Left ventricle myocardium inferior (tissue), 1 donor: ENCODE measurements around the gene NR2E1. TPM values are rescaled to one million over a fixed set of nuclear protein-coding genes. Genes with fewer than 3 reads are reported as not detected.

Source experiments
- DNase-seq: peaks from one replicate; pipeline ENCODE4 v3.0.0-alpha.2; 2020
- H3K27ac ChIP-seq: fragments of 200-600 bp; replicated peaks from 2 replicates; pipeline ENCODE4 v1.8.0; 2021
- H3K27me3 ChIP-seq: fragments of 200-600 bp; 2 replicates; pipeline ENCODE4 v1.8.0; 2021; ENCODE audit warnings: low read depth
- H3K36me3 ChIP-seq: fragments of 200-600 bp; 2 replicates; pipeline ENCODE4 v1.8.0; 2021
- H3K4me1 ChIP-seq: fragments of 200-600 bp; 2 replicates; pipeline ENCODE4 v1.8.0; 2021
- H3K4me3 ChIP-seq: fragments of 200-600 bp; 2 replicates; pipeline ENCODE4 v1.8.0; 2021; ENCODE audit warnings: mild to moderate bottlenecking, moderate library complexity
- H3K9me3 ChIP-seq: fragments of 200-600 bp; replicated peaks from 2 replicates; pipeline ENCODE4 v1.8.0; 2021
- intact Hi-C: fragments of 100-400 bp; cut with micrococcal nuclease; formaldehyde crosslinking; loops from one replicate; pipeline ENCODE4 v1.11.0; 2022
- total RNA-seq: library from RNA; stranded (reverse); fragmentation: NEBNext Ultra II Directional; extraction: Animal tissue kit (Norgen Biotek cat#: 25700); gene quantifications from one replicate; pipeline ENCODE4 v1.2.1, GENCODE V29; 2021
- TF ChIP-seq, protein P1 (sequence below): fragments of 200-600 bp; IDR thresholded peaks from 2 replicates; pipeline ENCODE4 v1.8.0; 2021; ENCODE audit warnings: antibody characterized with exemption, mild to moderate bottlenecking, borderline replicate concordance
- donor health status: DM: no; HTN: yes; CAD: no; lungs with severe emphysema.

The NR2E1 gene
- total RNA-seq, 1 donor from 2014 or later = not detected

DNA sequence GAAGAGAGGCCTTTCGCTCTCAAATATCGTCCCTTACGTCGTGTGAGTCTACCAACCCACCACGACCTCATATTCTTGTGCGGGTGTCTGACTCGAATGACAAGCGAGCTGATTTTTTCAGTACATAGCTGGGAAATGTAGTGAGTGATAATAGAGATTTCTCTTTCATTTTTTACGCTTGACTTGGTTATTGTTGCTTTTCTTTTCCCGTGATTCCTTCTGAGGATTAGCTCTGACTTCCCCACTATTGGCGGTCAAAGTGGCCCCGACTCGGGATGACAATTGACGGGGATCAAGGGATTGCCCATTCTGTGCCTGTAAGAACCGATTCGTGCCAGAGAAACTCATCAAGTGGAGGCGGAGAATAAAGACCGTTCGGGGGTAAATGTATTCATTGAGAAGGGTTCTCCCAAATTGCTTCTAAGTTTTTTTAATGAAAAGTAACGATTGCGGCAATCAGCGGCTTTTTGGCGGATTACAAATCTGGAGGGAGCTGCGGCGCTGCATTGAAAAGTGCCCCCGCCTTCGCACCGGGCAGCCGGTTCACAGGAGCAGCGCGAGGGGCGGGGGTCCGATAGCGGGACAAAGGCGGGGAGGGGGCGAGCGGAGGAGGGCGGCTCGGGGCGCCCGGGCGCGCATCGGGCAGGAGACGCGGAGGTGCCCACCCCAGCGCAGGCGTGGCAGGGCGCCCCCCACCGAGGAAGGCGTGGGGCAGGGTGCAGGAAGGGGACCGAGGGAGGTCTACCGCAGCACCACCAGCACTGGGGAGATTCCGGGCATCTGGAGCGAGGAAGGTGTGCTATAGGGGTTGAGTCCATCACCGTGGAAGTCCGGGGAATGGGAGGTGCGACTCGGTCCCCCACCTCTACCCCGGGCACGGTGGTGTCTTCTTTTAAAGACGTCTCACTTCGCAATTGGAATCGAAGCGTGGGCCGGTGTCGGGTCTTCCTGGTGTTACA lies 46.7 kb upstream of the NR2E1 start:
- no peak for DNase-seq
- no peaks in the 10 kb centered on the region for H3K36me3 ChIP-seq
- H3K27ac ChIP-seq = no peak overlapping the region
- TF ChIP-seq, protein P1, sequence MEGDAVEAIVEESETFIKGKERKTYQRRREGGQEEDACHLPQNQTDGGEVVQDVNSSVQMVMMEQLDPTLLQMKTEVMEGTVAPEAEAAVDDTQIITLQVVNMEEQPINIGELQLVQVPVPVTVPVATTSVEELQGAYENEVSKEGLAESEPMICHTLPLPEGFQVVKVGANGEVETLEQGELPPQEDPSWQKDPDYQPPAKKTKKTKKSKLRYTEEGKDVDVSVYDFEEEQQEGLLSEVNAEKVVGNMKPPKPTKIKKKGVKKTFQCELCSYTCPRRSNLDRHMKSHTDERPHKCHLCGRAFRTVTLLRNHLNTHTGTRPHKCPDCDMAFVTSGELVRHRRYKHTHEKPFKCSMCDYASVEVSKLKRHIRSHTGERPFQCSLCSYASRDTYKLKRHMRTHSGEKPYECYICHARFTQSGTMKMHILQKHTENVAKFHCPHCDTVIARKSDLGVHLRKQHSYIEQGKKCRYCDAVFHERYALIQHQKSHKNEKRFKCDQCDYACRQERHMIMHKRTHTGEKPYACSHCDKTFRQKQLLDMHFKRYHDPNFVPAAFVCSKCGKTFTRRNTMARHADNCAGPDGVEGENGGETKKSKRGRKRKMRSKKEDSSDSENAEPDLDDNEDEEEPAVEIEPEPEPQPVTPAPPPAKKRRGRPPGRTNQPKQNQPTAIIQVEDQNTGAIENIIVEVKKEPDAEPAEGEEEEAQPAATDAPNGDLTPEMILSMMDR = no peak
- H3K9me3 ChIP-seq = no peaks in the 10 kb centered on the region
- peaks cover 100% of the 10 kb centered on the region for H3K27me3 ChIP-seq
- intact Hi-C loops = loop anchor here (10.0 kb wide), 2 partner anchors 376 to 406 kb away; no protein-coding TSS in a partner anchor
- peak overlapping the region; percentile 76 for H3K4me3 ChIP-seq
- H3K4me1 ChIP-seq = peaks cover 49% of the 10 kb centered on the region

DNA sequence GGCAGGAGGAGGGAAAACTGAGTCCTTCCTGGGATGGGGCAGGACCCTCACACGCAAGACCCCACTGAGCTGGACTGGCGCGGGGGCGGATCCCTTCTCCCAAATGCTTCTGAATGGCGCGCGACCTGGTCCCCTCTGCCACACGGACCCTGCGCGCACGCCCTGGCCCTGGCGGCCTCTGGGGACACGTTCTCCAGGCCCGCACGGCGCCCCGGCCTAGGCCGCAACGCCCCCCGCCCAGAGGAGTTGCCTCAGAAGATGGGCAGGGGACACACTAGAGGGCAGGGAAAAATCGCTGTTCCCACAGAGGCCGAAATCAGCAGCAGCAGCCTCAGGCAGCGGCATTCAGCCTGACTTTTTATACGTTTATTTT lies 46.1 kb upstream of the NR2E1 start:
- Histone ChIP-seq H3K4me3 (peak overlapping the region; percentile 76), H3K27me3 (peaks cover 100% of the 10 kb centered on the region), H3K36me3 (no peaks in the 10 kb centered on the region), H3K27ac (no peak overlapping the region), H3K9me3 (no peaks in the 10 kb centered on the region), H3K4me1 (peaks cover 42% of the 10 kb centered on the region)
- intact Hi-C loops = loop anchor here (10.0 kb wide), 2 partner anchors 375 to 405 kb away; no protein-coding TSS in a partner anchor
- TF ChIP-seq, protein P1 = no peak
- DNase-seq = no peak

DNA sequence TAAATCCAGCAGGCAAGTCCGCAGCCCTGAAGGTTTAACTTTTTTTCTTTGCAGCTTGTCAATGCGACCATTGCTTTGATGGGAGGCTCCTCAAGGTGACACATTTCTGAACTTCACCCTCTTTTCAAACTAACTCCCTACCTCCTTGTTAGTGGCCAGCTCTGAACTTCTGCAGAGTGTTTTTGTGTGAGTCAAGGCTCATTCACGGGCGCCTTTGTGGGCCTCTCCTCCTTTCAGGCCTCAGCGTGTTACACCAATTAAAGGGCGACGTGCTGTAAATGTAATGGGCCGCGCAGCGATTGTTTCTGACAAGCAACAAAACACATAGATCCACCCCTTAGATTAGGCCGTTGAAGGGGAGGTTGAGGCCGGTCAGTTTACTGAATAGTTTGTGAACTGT lies 45.5 kb upstream of the NR2E1 start:
- TF ChIP-seq, protein P1 = no peak
- Histone ChIP-seq H3K27ac (no peak overlapping the region), H3K4me1 (peaks cover 37% of the 10 kb centered on the region), H3K9me3 (no peaks in the 10 kb centered on the region), H3K27me3 (peaks cover 100% of the 10 kb centered on the region), H3K36me3 (no peaks in the 10 kb centered on the region), H3K4me3 (no peak overlapping the region)
- no peak for DNase-seq
- intact Hi-C loops = no loop called here

DNA sequence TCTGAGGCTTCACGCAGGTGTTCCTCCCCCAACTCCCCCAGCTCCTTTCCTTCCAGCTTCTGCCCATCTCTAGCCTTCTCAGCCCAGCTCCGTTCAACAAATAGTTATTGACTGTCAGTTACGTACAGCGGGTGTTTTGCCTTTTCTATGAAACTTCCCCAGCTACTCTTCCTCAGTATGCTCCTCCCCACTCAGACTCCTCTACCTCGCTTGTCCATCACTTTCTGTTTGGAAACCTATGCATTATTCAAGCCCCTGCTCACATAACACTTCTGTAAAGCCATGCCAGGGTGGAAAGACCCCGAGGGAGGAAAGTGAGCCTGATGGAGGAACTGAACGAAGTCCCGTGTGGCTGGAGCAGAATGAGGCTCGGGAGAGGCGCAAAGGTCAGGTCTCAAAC lies 44.2 kb upstream of the NR2E1 start:
- H3K27ac ChIP-seq = no peak overlapping the region
- intact Hi-C loops = no loop called here

DNA sequence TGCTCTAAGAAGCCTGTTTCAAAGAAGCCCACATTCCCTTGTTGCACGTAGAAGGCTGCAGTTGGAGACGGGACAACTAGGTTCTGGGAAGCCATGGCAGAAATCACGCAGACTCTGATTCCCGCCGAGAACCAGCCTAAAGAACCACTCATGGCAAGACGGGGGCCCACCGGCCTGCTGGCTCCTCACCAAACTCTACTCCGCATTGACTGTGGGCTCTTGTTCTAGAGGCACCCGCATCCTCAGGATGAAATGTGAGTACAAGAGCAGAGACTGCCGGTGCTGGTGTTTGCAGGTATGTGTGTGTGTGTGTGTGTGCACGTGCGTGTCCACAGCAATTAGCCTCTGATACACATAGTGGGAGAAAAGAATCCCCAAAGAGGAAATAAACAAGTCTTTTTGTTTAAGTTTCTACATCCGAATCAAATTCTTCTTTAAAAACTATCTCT lies 42.3 kb upstream of the NR2E1 start:
- peaks cover 13% of the 10 kb centered on the region for H3K4me1 ChIP-seq
- DNase-seq = no peak
- peaks cover 100% of the 10 kb centered on the region for H3K27me3 ChIP-seq
- H3K36me3 ChIP-seq = no peaks in the 10 kb centered on the region
- H3K27ac ChIP-seq = no peak overlapping the region
- TF ChIP-seq, protein P1 = no peak
- H3K9me3 ChIP-seq = no peaks in the 10 kb centered on the region
- intact Hi-C loops = no loop called here
- H3K4me3 ChIP-seq = no peak overlapping the region

More for the DNA sequence above, 44.2 kb upstream of the NR2E1 start:
- no peak overlapping the region for H3K4me3 ChIP-seq
- peaks cover 30% of the 10 kb centered on the region for H3K4me1 ChIP-seq
- H3K27me3 ChIP-seq = peaks cover 100% of the 10 kb centered on the region
- no peak for DNase-seq
- TF ChIP-seq, protein P1 = no peak
- H3K36me3 ChIP-seq = no peaks in the 10 kb centered on the region
- no peaks in the 10 kb centered on the region for H3K9me3 ChIP-seq
